ENCODE results near the gene RBM47.

DNA sequence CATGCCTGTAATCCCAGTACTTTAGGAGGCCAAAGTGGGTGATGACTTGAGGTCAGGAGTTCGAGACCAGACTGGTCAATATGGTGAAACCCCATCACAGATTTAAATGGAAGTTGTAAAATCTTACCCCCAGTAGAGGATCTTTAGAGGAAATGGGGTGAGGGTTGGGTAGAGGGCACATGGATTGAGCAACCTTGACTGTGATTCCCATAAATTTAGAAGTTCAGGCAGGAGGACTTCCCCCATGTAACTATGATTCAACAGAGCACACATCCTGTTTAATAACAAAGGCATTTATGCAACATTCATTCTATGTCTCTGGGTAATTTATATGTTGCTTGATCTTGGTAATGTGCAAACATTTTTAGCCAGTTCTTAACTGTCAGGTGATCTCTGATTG is 143.1 kb downstream of the RBM47 start:
- TF ChIP-seq, protein P1, sequence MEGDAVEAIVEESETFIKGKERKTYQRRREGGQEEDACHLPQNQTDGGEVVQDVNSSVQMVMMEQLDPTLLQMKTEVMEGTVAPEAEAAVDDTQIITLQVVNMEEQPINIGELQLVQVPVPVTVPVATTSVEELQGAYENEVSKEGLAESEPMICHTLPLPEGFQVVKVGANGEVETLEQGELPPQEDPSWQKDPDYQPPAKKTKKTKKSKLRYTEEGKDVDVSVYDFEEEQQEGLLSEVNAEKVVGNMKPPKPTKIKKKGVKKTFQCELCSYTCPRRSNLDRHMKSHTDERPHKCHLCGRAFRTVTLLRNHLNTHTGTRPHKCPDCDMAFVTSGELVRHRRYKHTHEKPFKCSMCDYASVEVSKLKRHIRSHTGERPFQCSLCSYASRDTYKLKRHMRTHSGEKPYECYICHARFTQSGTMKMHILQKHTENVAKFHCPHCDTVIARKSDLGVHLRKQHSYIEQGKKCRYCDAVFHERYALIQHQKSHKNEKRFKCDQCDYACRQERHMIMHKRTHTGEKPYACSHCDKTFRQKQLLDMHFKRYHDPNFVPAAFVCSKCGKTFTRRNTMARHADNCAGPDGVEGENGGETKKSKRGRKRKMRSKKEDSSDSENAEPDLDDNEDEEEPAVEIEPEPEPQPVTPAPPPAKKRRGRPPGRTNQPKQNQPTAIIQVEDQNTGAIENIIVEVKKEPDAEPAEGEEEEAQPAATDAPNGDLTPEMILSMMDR (IDR thresholded peaks at IDR 0.05) = no peak
- no peak for TF ChIP-seq POLR2A (IDR thresholded peaks at IDR 0.05)

Measured in Peyer's patch (tissue), 4 donors.